Rectal smooth muscle tissue (tissue), 1 donor: ENCODE measurements around the gene NDUFA7.

Source experiments
- H3K27ac ChIP-seq: one replicate; pipeline ENCODE4 v1.7.0; 2013; ENCODE audit warnings: low read depth, low read length, inconsistent platforms
- H3K27me3 ChIP-seq: one replicate; pipeline ENCODE4 v1.7.0; 2013; ENCODE audit warnings: low read length; ENCODE audit not compliant: control insufficient read depth, insufficient read depth
- H3K36me3 ChIP-seq: one replicate; pipeline ENCODE4 v1.7.0; 2013; ENCODE audit warnings: low read length; ENCODE audit not compliant: control insufficient read depth, insufficient read depth
- H3K4me1 ChIP-seq: one replicate; pipeline ENCODE4 v1.7.0; 2013; ENCODE audit warnings: low read length; ENCODE audit not compliant: control insufficient read depth, insufficient read depth
- H3K4me3 ChIP-seq: one replicate; pipeline ENCODE4 v1.7.0; 2013; ENCODE audit warnings: low read length
- H3K9ac ChIP-seq: one replicate; pipeline ENCODE4 v1.7.0; 2013; ENCODE audit warnings: low read length

NDUFA7 gene

DNA sequence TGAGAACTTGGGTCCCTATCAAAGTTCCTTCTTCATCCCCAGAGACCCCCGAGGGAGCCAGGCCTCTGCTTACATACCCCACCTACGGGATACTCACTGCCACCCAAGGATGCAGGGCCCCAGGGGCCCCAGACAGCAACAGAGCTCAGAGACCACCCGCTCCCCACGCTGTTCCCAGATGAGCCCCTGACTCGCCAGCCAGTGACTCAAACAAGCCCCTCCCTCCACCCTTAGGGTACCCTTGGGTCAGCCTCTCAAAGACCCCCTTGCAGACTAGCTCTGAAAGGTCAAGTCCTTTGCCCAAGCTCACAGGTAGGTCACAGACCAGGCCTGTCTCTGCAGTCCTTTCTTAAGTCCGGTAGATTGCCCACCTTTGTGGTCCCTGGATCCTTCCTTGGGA, 58.7 kb downstream of the NDUFA7 start:
- H3K4me1 ChIP-seq: no peaks in the 10 kb centered on the region
- H3K27me3 ChIP-seq: no peaks in the 10 kb centered on the region
- no peak overlapping the region for H3K27ac ChIP-seq
- H3K9ac ChIP-seq: no peak overlapping the region
- peaks cover 6% of the 10 kb centered on the region for H3K36me3 ChIP-seq
- H3K4me3 ChIP-seq: no peak overlapping the region

DNA sequence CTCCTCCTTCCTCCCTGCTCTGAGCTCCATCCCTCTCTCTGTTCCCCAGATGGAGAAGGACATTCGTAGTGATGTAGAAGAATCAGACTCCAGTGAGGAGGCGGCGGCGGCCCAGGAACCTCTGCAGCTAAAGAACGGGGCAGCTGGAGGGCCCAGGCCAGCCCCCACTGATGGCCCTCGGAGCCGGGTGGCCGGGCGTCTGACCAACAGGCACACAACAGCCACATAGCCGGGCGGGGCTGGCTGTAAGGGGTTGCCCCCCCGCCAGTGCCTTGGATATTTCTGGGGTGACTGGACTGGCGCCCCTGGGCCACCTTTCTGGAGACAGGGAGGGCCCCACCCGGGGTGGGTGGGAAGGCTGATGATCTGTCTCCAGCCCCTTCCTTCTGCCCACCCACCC, 59.3 kb downstream of the NDUFA7 start:
- Histone ChIP-seq H3K36me3 (peaks cover 7% of the 10 kb centered on the region), H3K27me3 (no peaks in the 10 kb centered on the region), H3K4me1 (no peaks in the 10 kb centered on the region), H3K9ac (no peak overlapping the region), H3K27ac (no peak overlapping the region), H3K4me3 (no peak overlapping the region)

DNA sequence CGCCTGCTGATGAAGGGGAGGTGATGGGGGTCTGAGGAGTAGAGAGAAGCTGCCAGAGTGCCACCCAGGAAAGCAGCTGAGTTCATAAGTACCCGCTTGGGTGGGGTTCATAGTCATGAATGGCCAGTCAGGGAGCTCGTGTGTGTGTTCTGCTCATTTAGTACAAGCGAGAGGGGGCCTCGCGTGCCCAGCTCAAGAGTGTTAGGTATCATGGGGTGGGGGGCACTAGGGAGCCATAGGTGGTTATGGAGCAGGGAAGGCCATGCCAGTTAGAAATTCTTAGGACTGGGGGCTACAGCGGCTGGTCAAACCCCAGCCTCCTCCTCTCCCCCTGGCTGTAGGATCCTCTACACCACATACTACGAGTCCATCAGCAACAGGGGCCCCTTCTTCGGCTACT, 59.8 kb downstream of the NDUFA7 start:
- no peaks in the 10 kb centered on the region for H3K27me3 ChIP-seq
- H3K9ac ChIP-seq: no peak overlapping the region
- H3K36me3 ChIP-seq: peaks cover 12% of the 10 kb centered on the region
- H3K4me1 ChIP-seq: no peaks in the 10 kb centered on the region
- no peak overlapping the region for H3K4me3 ChIP-seq
- no peak overlapping the region for H3K27ac ChIP-seq
